Measurements from ENCODE around the gene ITGA8. TPM values are rescaled to one million over a fixed set of nuclear protein-coding genes. Genes with fewer than 3 reads are reported as not detected.

The ITGA8 gene
- polyA plus RNA-seq, 3 donors = not detected

DNA sequence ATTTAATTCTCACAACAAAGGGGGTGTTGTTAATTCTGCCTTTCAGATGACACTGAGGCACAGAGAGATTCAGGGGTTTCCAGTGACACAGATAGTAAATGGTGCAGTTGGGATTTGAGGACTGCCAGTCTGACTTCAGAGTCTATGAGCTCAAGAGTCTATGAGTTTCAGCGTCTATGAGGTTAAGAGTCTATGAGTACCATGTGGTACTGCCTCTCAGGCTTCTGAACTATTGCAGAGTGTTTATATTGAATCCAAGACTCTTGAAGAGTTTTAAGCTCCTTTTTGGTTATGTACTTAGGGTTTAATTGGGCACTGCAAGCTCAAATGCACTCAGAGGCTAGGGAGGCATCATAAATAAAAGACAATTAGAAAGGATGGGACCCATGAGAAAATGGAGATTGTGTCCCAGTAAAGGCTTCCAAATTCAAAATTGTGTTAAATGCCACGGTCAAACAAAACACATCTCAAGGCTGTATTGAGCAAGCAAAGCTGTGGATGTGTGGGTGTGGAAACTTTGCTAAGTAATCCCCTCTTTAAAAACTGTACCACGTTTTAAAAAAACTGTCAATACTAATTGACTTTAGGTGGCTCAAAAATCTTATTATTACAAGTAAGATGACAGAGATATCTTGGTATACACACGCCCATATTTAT is 224.7 kb downstream of the ITGA8 start:
- WGBS (ENCODE audit: insufficient coverage) = 100% methylated on average over 1 of the region's 4 CpGs
- Mint-ChIP-seq H3K9me3 (peaks cover 0 to 10% (median 2%) of the 10 kb centered on the region in 7 donors), H3K4me3 (no peak overlapping the region), H3K4me1 (no peaks in the 10 kb centered on the region), H3K36me3 (no peaks in the 10 kb centered on the region), H3K27me3 (ENCODE audit: low read depth in 3 of 3) (peaks cover 0 to 2% (median 2%) of the 10 kb centered on the region in 3 donors), H3K27ac (no peak overlapping the region)
- no peak overlapping the region for H3K9ac ChIP-seq (ENCODE audit: insufficient read depth, low read length, poor library complexity, severe bottlenecking)
- H3K9me3 ChIP-seq (replicated peaks in 1 of 2; ENCODE audit: control insufficient read depth in 1 of 2, insufficient read depth in 1 of 2, low read length in 2 of 2) = no peaks in the 10 kb centered on the region
- H2AFZ ChIP-seq (ENCODE audit: insufficient read depth, low read depth, low read length, poor library complexity, severe bottlenecking) = no peak overlapping the region
- H3K79me2 ChIP-seq (ENCODE audit: insufficient read depth, low read length) = no peaks in the 10 kb centered on the region
- H3K27ac ChIP-seq (ENCODE audit: low read depth in 1 of 2, low read length in 2 of 2) = no peak overlapping the region
- H3K4me3 ChIP-seq (replicated peaks in 1 of 3; ENCODE audit: low read depth in 2 of 3, low read length in 3 of 3) = no peak overlapping the region
- TF ChIP-seq, protein P1, sequence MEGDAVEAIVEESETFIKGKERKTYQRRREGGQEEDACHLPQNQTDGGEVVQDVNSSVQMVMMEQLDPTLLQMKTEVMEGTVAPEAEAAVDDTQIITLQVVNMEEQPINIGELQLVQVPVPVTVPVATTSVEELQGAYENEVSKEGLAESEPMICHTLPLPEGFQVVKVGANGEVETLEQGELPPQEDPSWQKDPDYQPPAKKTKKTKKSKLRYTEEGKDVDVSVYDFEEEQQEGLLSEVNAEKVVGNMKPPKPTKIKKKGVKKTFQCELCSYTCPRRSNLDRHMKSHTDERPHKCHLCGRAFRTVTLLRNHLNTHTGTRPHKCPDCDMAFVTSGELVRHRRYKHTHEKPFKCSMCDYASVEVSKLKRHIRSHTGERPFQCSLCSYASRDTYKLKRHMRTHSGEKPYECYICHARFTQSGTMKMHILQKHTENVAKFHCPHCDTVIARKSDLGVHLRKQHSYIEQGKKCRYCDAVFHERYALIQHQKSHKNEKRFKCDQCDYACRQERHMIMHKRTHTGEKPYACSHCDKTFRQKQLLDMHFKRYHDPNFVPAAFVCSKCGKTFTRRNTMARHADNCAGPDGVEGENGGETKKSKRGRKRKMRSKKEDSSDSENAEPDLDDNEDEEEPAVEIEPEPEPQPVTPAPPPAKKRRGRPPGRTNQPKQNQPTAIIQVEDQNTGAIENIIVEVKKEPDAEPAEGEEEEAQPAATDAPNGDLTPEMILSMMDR (IDR thresholded peaks at IDR 0.05) = no peak
- H3K27me3 ChIP-seq (ENCODE audit: control insufficient read depth in 2 of 2, insufficient read depth in 2 of 2, low read length in 2 of 2) = no peaks in the 10 kb centered on the region
- H3K4me1 ChIP-seq (ENCODE audit: control insufficient read depth in 1 of 2, insufficient read depth in 2 of 2, low read length in 2 of 2) = no peaks in the 10 kb centered on the region
- H3K36me3 ChIP-seq (replicated peaks in 1 of 2; ENCODE audit: control insufficient read depth in 1 of 2, insufficient read depth in 2 of 2, low read length in 2 of 2) = no peaks in the 10 kb centered on the region
- H3K4me2 ChIP-seq (replicated peaks; ENCODE audit: extremely low read depth, low read length, poor library complexity, severe bottlenecking) = no peak overlapping the region
- no peaks in the 10 kb centered on the region for H4K20me1 ChIP-seq (ENCODE audit: insufficient read depth, low read length)
- DNase-seq = no peak
- intact Hi-C loops (cut with micrococcal nuclease) = no loop called here

DNA sequence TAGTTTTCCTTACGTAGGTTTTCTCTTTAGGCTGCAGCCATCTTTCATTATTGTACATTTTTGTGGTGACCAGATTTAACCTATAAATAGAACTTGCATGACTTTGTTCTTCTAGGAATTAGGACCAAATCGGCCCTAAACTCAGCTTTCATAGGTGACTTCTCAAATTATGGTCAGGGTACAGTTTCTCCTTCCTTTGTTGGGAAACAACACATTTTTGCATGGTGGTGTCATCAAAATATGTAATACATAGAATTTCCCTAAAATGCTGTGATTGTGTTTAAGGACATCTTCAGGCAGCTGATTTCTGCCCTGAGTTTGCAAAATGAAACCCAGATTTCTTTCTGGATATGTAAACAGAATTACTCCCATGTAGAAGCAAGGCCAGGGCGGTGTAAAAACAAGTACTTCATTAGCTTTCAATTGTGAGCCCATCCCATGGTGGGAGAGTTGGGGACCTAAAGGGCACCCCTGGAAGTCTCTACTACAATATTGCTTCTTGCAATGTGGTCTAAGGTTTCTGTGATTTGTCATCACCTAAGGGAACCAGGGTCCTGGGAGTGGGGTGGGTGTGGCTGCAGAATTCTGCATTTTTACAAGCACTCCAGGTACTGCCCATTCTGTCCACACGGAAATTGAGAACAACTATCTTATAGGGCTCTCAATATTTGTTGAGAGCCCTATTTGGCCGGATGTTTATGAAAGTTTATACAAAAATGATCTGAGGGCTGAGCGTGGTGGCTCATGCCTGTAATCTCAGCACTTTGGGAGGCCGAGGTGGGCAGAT is 227.7 kb downstream of the ITGA8 start:
- Histone ChIP-seq H3K79me2 (ENCODE audit: insufficient read depth, low read length) (no peaks in the 10 kb centered on the region), H3K9ac (ENCODE audit: insufficient read depth, low read length, poor library complexity, severe bottlenecking) (no peak overlapping the region), H2AFZ (ENCODE audit: insufficient read depth, low read depth, low read length, poor library complexity, severe bottlenecking) (no peak overlapping the region), H3K4me3 (replicated peaks in 1 of 3; ENCODE audit: low read depth in 2 of 3, low read length in 3 of 3) (no peak overlapping the region), H3K36me3 (replicated peaks in 1 of 2; ENCODE audit: control insufficient read depth in 1 of 2, insufficient read depth in 2 of 2, low read length in 2 of 2) (no peaks in the 10 kb centered on the region), H3K4me2 (replicated peaks; ENCODE audit: extremely low read depth, low read length, poor library complexity, severe bottlenecking) (no peak overlapping the region), H3K9me3 (replicated peaks in 1 of 2; ENCODE audit: control insufficient read depth in 1 of 2, insufficient read depth in 1 of 2, low read length in 2 of 2) (no peaks in the 10 kb centered on the region), H4K20me1 (ENCODE audit: insufficient read depth, low read length) (no peaks in the 10 kb centered on the region), H3K27me3 (ENCODE audit: control insufficient read depth in 2 of 2, insufficient read depth in 2 of 2, low read length in 2 of 2) (no peaks in the 10 kb centered on the region), H3K4me1 (ENCODE audit: control insufficient read depth in 1 of 2, insufficient read depth in 2 of 2, low read length in 2 of 2) (no peaks in the 10 kb centered on the region), H3K27ac (ENCODE audit: low read depth in 1 of 2, low read length in 2 of 2) (no peak overlapping the region)
- no peak for DNase-seq
- TF ChIP-seq, protein P1 (IDR thresholded peaks at IDR 0.05) = no peak
- H3K27me3 Mint-ChIP-seq (ENCODE audit: low read depth in 3 of 3) = peaks cover 0 to 2% (median 2%) of the 10 kb centered on the region in 3 donors
- H3K36me3 Mint-ChIP-seq = no peaks in the 10 kb centered on the region
- no peak overlapping the region for H3K4me3 Mint-ChIP-seq
- H3K4me1 Mint-ChIP-seq = no peaks in the 10 kb centered on the region
- WGBS (ENCODE audit: insufficient coverage) = 84% methylated on average over 3 of the region's 7 CpGs
- peaks cover 0 to 6% (median 2%) of the 10 kb centered on the region in 7 donors for H3K9me3 Mint-ChIP-seq
- intact Hi-C loops (cut with micrococcal nuclease) = no loop called here
- H3K27ac Mint-ChIP-seq = no peak overlapping the region
